ENCODE data around the gene ATIC. TPM values are rescaled to one million over a fixed set of nuclear protein-coding genes. Genes with fewer than 3 reads are reported as not detected.

Gene ATIC
- total RNA-seq, 1 donor from 2014 or later = 77.7 TPM

GRCh38 chr2:215392164-215392563 lies 80.3 kb downstream of the ATIC start:
- Mint-ChIP-seq H3K9me3 (ENCODE audit: low read depth) (no peaks in the 10 kb centered on the region), H3K27ac (ENCODE audit: unreplicated experiment) (peak overlapping the region; percentile 93), H3K4me1 (ENCODE audit: low read depth) (peaks cover 78% of the 10 kb centered on the region), H3K36me3 (ENCODE audit: low read depth) (peaks cover 76% of the 10 kb centered on the region), H3K27me3 (ENCODE audit: low read depth) (no peaks in the 10 kb centered on the region), H3K4me3 (ENCODE audit: unreplicated experiment) (peak overlapping the region; percentile 48)
- no peak for DNase-seq (ENCODE audit: low spot score)
- no peak for TF ChIP-seq CTCF (IDR thresholded peaks at IDR 0.05)

- DNase-seq (ENCODE audit: low spot score) = no peak
- Mint-ChIP-seq H3K27ac (ENCODE audit: unreplicated experiment) (peak overlapping the region; percentile 93), H3K27me3 (ENCODE audit: low read depth) (no peaks in the 10 kb centered on the region), H3K4me1 (ENCODE audit: low read depth) (peaks cover 81% of the 10 kb centered on the region), H3K4me3 (ENCODE audit: unreplicated experiment) (peak overlapping the region; percentile 48), H3K9me3 (ENCODE audit: low read depth) (no peaks in the 10 kb centered on the region), H3K36me3 (ENCODE audit: low read depth) (peaks cover 78% of the 10 kb centered on the region)
- no peak for TF ChIP-seq CTCF (IDR thresholded peaks at IDR 0.05)
Observed at GRCh38 chr2:215392687-215393270, 80.9 kb downstream of the ATIC start.

GRCh38 chr2:215394102-215394805 lies 82.4 kb downstream of the ATIC start:
- Mint-ChIP-seq H3K27ac (ENCODE audit: unreplicated experiment) (peak overlapping the region; percentile 89), H3K36me3 (ENCODE audit: low read depth) (peaks cover 83% of the 10 kb centered on the region), H3K9me3 (ENCODE audit: low read depth) (no peaks in the 10 kb centered on the region), H3K4me3 (ENCODE audit: unreplicated experiment) (no peak overlapping the region), H3K27me3 (ENCODE audit: low read depth) (no peaks in the 10 kb centered on the region), H3K4me1 (ENCODE audit: low read depth) (peaks cover 86% of the 10 kb centered on the region)
- DNase-seq (ENCODE audit: low spot score) = no peak
- TF ChIP-seq CTCF (IDR thresholded peaks at IDR 0.05) = no peak

GRCh38 chr2:215395687-215396460 lies 84.0 kb downstream of the ATIC start:
- no peaks in the 10 kb centered on the region for H3K27me3 Mint-ChIP-seq (ENCODE audit: low read depth)
- TF ChIP-seq CTCF (IDR thresholded peaks at IDR 0.05) = no peak
- H3K27ac Mint-ChIP-seq (ENCODE audit: unreplicated experiment) = peak overlapping the region; percentile 89
- DNase-seq (ENCODE audit: low spot score) = no peak
- peaks cover 74% of the 10 kb centered on the region for H3K36me3 Mint-ChIP-seq (ENCODE audit: low read depth)
- peak overlapping the region; percentile 11 for H3K4me3 Mint-ChIP-seq (ENCODE audit: unreplicated experiment)
- H3K4me1 Mint-ChIP-seq (ENCODE audit: low read depth) = peaks cover 83% of the 10 kb centered on the region
- no peaks in the 10 kb centered on the region for H3K9me3 Mint-ChIP-seq (ENCODE audit: low read depth)

GRCh38 chr2:215396595-215397313 lies 84.9 kb downstream of the ATIC start:
- DNase-seq (ENCODE audit: low spot score) = no peak
- TF ChIP-seq CTCF (IDR thresholded peaks at IDR 0.05) = no peak
- Mint-ChIP-seq H3K4me3 (ENCODE audit: unreplicated experiment) (no peak overlapping the region), H3K4me1 (ENCODE audit: low read depth) (peaks cover 83% of the 10 kb centered on the region), H3K27ac (ENCODE audit: unreplicated experiment) (peak overlapping the region; percentile 89), H3K36me3 (ENCODE audit: low read depth) (peaks cover 72% of the 10 kb centered on the region), H3K27me3 (ENCODE audit: low read depth) (no peaks in the 10 kb centered on the region), H3K9me3 (ENCODE audit: low read depth) (no peaks in the 10 kb centered on the region)
